ENCODE measurements around the gene NUDT4B.
A peak's percentile ranks its signal among the peaks of the same experiment; 100 is the strongest.
"Not testable (repeated sequence)": the region's sequence is repeated elsewhere in the genome, so short reads cannot be mapped to it uniquely, and the experiment has no call there.

The NUDT4B gene

GRCh38 chr1:148738667-148739066 is 9.9 kb upstream of the NUDT4B start:
- not testable (repeated sequence) for DNase-seq (ENCODE audit: low read depth)

- DNase-seq (ENCODE audit: low read depth), result not testable (repeated sequence)
Observed at GRCh38 chr1:148743200-148743599, 5.4 kb upstream of the NUDT4B start.

GRCh38 chr1:148743726-148744720 is 4.6 kb upstream of the NUDT4B start:
- not testable (repeated sequence) for DNase-seq (ENCODE audit: low read depth)

DNA sequence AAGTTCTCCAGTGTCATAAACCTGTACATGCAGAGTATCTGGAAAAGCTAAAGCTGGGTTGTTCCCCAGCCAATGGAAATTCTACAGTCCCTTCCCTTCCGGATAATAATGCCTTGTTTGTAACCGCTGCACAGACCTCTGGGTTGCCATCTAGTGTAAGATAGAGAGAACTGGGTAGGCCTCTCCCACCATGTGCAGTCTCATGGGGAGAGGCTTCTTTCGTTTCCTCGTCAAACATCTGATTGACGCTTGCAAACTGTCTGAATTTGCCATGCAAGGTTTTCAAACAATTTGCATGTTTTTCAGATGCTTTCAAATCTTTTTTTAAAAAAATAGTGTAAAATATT is 734 bp downstream of the NUDT4B start:
- not testable (repeated sequence) for DNase-seq (ENCODE audit: low read depth)

GRCh38 chr1:148756231-148756630 is 7.7 kb downstream of the NUDT4B start:
- DNase-seq (ENCODE audit: low read depth), result not testable (repeated sequence)

DNA sequence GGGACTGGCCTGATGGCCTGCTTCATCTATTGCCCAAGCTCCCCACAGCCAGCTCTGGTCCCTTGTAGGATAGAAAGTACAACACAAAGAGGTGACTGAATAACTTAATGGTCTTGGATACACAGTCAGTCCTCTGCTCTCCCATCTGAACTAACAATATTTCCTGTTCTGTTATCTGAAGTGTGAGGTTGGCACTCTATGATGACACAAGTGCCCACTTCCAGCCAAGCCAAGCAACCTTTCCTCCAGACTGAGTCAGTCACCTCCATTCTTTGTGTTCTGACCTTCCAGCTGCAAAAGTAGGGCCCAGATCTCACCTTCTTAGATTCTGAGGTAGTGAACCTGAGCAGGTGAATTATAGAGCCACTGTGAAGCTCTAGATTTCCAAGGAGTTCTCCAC is 8.9 kb downstream of the NUDT4B start:
- DNase-seq (ENCODE audit: low read depth), result not testable (repeated sequence)

DNA sequence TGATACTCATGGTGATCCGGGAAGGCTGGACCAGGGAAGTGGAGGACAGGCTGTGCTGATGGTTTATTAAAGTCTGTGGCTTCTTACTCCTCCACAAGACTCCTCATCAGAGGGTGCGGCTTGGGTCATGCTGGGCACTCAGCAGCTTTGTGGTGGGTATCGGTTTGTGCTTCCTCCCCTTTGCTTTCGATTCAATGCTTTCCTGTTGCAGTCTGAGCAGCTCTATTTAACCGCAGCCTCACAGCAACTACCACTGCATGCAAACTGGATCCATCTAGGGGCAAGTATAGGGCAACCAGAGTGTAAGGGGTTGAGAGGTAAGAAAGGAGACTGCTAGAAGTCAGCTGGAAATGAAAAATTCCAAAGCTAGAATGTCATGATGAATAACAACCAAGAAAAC is 9.8 kb downstream of the NUDT4B start:
- not testable (repeated sequence) for DNase-seq (ENCODE audit: low read depth)

- not testable (repeated sequence) for DNase-seq (ENCODE audit: low read depth)
Observed at GRCh38 chr1:148758925-148759324, 10.4 kb downstream of the NUDT4B start.

GRCh38 chr1:148759749-148760148 is 11.2 kb downstream of the NUDT4B start:
- DNase-seq (ENCODE audit: low read depth), result peak; percentile 0

- DNase-seq (ENCODE audit: low read depth), result not testable (repeated sequence)
Observed at GRCh38 chr1:148760206-148760605, 11.6 kb downstream of the NUDT4B start.

DNA sequence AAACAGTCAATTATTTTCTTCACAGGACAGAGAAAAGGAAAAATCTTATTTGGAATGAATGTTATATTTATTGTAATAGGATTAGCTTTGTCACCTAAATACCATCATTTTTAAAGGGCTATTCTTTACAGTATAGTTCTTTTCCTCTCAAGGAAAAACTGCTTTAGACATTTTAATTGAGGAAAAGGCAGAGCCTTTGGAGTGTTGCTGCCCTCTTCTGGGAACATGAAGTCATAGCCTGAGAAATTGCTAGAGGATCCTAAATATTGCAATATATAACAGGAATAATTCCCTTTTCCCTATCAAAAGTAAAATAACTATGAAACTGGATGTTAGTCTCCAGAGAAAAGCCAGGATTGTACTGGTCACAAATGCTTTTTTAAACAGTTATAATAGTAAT is 12.8 kb downstream of the NUDT4B start:
- DNase-seq (ENCODE audit: low read depth), result not testable (repeated sequence)

DNA sequence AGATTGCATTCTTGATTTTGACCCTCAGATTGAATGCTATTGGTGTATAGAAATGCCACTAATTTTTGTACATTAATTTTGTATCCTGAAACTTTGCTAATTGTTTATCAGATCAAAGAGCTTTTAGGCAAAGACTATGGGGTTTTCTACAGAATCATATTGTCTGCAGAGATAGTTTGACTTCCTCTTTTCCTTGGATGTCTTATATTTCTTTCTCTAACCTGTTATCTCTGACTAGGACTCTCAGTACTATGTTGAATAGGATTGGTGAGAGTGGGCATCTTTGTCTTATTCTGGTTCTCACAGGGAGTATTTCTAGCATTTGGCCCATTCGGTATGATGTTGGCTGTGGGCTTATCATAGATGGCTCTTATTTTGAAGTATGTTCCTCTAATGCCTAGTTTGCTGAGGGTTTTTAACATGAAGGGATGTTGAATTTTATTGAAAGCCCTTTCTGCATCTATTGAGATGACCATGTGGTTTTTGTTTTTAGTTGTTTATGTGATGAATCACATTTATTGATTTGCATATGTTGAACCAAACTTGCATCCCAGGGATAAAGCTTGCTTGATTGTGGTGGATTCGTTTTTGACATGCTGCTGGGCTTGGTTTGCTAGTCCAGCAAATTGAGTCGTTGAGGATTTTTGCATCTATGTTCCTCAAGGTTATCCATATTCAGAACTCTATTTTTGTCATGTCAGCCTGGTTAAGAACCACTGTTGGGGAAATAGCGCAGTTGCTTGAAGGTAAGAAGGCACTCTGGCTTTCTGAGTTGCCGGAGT is 16.9 kb downstream of the NUDT4B start:
- not testable (repeated sequence) for DNase-seq (ENCODE audit: low read depth)

DNA sequence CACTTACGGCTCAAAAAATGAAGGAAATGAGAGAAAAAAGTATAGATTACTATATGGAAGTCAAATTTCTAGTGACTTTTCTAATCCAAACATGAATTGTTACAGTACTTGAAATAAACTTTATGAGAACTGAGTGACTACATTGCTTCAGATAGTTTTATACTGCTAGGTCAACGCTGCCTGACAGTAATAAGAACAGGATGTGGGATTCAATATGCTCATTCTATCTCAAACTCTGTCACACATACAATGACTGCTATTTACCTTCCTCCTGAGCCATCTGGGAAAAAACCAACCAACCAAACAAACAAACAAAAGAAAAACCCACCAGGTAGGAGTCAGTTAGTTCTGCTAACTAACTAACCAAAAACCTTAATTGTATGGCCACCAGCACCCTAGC is 20.0 kb downstream of the NUDT4B start:
- not testable (repeated sequence) for DNase-seq (ENCODE audit: low read depth)

- DNase-seq (ENCODE audit: low read depth), result not testable (repeated sequence)
Observed at GRCh38 chr1:148769495-148769894, 20.9 kb downstream of the NUDT4B start.

DNA sequence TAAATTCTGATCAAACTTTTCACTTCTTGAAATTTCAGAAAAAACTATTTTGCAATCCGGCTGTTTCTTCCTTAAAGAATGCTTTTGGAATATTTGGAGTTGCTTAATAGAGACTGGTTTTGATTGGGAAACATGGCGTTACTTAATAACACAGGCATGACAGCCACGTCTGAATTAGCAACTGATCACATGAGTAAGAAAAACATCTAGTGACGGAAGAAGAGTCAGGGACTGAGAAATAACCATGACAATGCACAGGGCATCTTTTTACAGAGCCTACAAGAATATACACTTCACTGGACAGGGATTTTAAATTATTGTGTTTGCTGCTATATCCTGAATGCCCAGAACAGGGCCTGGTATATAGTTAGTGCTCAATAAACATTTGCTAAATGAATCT is 25.1 kb downstream of the NUDT4B start:
- not testable (repeated sequence) for DNase-seq (ENCODE audit: low read depth)

DNA sequence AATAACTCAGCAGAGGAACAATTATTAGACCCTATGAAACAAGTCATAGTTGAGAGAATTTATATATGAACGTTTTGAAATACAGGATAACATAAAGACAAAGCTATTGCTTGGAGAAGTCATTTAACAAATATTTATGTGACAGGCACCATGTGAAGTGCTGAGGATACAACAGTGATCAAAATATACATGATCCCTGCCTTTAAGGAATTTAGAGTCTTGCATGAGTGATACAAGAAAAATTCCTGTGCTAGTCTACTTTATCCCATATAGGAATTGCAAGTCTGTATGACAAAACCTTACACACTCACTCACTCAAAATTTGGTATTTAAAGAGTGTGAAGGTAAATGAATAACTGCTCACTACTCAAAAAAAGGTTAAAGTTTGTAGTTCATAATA is 25.5 kb downstream of the NUDT4B start:
- DNase-seq (ENCODE audit: low read depth), result not testable (repeated sequence)

- not testable (repeated sequence) for DNase-seq (ENCODE audit: low read depth)
Observed at GRCh38 chr1:148775263-148775662, 26.7 kb downstream of the NUDT4B start.

GRCh38 chr1:148777649-148778048 is 29.1 kb downstream of the NUDT4B start:
- DNase-seq (ENCODE audit: low read depth), result not testable (repeated sequence)

- not testable (repeated sequence) for DNase-seq (ENCODE audit: low read depth)
Observed at GRCh38 chr1:148780404-148780803, 31.8 kb downstream of the NUDT4B start.

- not testable (repeated sequence) for DNase-seq (ENCODE audit: low read depth)
Observed at GRCh38 chr1:148791543-148792099, 43.0 kb downstream of the NUDT4B start.

GRCh38 chr1:148793762-148794332 is 45.3 kb downstream of the NUDT4B start:
- DNase-seq (ENCODE audit: low read depth), result not testable (repeated sequence)

All from activated T-helper 1 cell treated with Interleukin-2 at 50 U/mL for 16 hours (primary cell).